Endothelial cell of umbilical vein (primary cell): ENCODE measurements around the gene USP48.

Source experiments
- CTCF ChIP-seq, 2 donors: IDR thresholded peaks; 1 replicate in 1 of 2; 2 replicates in 1 of 2; pipeline ENCODE4 v1.5.1; 2011; ENCODE audit warnings: low read length in 2 of 2, mild to moderate bottlenecking in 2 of 2, moderate library complexity in 2 of 2, control low read depth in 1 of 2, inconsistent platforms in 1 of 2, low read depth in 1 of 2; ENCODE audit not compliant: insufficient read depth in 1 of 2; ENCODE audit errors: extremely low read depth in 1 of 2
- EZH2 ChIP-seq: IDR thresholded peaks from 2 replicates; pipeline ENCODE4 v1.6.1; 2012; ENCODE audit warnings: borderline replicate concordance, low read depth, mild to moderate bottlenecking, moderate library complexity, low read length, inconsistent platforms; ENCODE audit not compliant: severe bottlenecking
- FOS ChIP-seq: IDR thresholded peaks from 2 replicates; pipeline ENCODE4 v1.6.1; 2011; ENCODE audit warnings: mild to moderate bottlenecking, low read length, moderate library complexity, borderline replicate concordance; ENCODE audit not compliant: insufficient read depth
- JUN ChIP-seq: IDR thresholded peaks from 2 replicates; pipeline ENCODE4 v1.6.1; 2011; ENCODE audit warnings: borderline replicate concordance, low read depth; ENCODE audit not compliant: insufficient read length, insufficient read depth
- MAX ChIP-seq: IDR thresholded peaks from 2 replicates; pipeline ENCODE4 v1.6.1; 2011; ENCODE audit not compliant: insufficient read depth, insufficient read length
- MYC ChIP-seq: IDR thresholded peaks from one replicate; pipeline ENCODE4 v1.6.1; 2011; ENCODE audit warnings: mild to moderate bottlenecking, low read depth, low read length
- POLR2A ChIP-seq: IDR thresholded peaks from 2 replicates; pipeline ENCODE4 v1.6.1; 2012; ENCODE audit warnings: low read depth, mild to moderate bottlenecking, control low read depth, low read length
- POLR2AphosphoS5 ChIP-seq: IDR thresholded peaks from 2 replicates; pipeline ENCODE4 v1.6.1; 2012; ENCODE audit warnings: low read depth, mild to moderate bottlenecking, control low read depth, low read length, moderate library complexity; ENCODE audit not compliant: insufficient read depth

- TF ChIP-seq EZH2 (no peak), JUN (no peak), POLR2A (no peak), CTCF (IDR thresholded peaks at IDR 0.05; ENCODE audit: extremely low read depth in 1 of 2, insufficient read depth in 1 of 2, low read depth in 1 of 2, low read length in 2 of 2) (no peak), POLR2AphosphoS5 (no peak), FOS (no peak), MAX (no peak), MYC (no peak)
Observed at GRCh38 chr1:21665711-21666575, 117.0 kb downstream of the USP48 start.
